ENCODE measurements around the gene ELFN1. TPM values are rescaled to one million over a fixed set of nuclear protein-coding genes. Genes with fewer than 3 reads are reported as not detected.

Gene ELFN1
- total and polyA plus RNA-seq, 2 donors from 2014 or later = 3.5 to 3.8 TPM

DNA sequence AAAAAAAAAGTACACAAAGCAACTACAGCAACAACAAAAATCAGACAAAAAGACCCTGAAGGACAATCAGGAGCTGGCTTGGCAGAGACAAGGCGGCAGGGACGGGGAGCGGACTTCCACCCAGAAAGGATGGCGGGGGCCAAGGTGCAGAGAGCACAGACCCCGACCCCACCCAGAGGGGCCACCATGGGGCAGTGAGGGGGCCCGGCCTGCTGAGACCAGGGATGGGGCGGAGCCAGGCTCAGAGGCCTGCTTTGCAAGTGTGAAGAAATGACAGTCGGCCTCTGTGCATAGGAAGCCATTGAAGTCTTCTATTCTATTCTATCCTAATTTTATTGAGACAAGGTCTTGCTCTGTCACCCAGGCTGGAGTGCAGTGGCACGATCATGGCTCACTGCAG, 82.0 kb downstream of the ELFN1 start:
- Histone ChIP-seq H3K9ac (ENCODE audit: low read length in 3 of 3) (no peak overlapping the region), H3K4me3 (ENCODE audit: low read length in 3 of 3) (no peak overlapping the region), H3K4me1 (ENCODE audit: control insufficient read depth in 2 of 3, insufficient read depth in 2 of 3, low read depth in 1 of 3, low read length in 3 of 3) (no peaks in the 10 kb centered on the region), H3K27me3 (ENCODE audit: control insufficient read depth, insufficient read depth, low read length) (no peaks in the 10 kb centered on the region), H3K36me3 (ENCODE audit: control insufficient read depth in 2 of 3, insufficient read depth in 3 of 3, low read length in 3 of 3) (no peaks in the 10 kb centered on the region), H3K27ac (ENCODE audit: low read depth in 2 of 2, low read length in 2 of 2) (no peak overlapping the region), H3K9me3 (ENCODE audit: control insufficient read depth in 2 of 3, insufficient read depth in 1 of 3, low read length in 3 of 3) (no peaks in the 10 kb centered on the region)
- no peak for FAIRE-seq
- TF ChIP-seq, protein P1, sequence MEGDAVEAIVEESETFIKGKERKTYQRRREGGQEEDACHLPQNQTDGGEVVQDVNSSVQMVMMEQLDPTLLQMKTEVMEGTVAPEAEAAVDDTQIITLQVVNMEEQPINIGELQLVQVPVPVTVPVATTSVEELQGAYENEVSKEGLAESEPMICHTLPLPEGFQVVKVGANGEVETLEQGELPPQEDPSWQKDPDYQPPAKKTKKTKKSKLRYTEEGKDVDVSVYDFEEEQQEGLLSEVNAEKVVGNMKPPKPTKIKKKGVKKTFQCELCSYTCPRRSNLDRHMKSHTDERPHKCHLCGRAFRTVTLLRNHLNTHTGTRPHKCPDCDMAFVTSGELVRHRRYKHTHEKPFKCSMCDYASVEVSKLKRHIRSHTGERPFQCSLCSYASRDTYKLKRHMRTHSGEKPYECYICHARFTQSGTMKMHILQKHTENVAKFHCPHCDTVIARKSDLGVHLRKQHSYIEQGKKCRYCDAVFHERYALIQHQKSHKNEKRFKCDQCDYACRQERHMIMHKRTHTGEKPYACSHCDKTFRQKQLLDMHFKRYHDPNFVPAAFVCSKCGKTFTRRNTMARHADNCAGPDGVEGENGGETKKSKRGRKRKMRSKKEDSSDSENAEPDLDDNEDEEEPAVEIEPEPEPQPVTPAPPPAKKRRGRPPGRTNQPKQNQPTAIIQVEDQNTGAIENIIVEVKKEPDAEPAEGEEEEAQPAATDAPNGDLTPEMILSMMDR (IDR thresholded peaks at IDR 0.05; ENCODE audit: borderline replicate concordance, extremely low read depth, insufficient read depth) = no peak
- intact Hi-C loops (cut with DNase I) = no loop called here
- peak in 2 of 5 donors; percentile 40 to 62 for DNase-seq

DNA sequence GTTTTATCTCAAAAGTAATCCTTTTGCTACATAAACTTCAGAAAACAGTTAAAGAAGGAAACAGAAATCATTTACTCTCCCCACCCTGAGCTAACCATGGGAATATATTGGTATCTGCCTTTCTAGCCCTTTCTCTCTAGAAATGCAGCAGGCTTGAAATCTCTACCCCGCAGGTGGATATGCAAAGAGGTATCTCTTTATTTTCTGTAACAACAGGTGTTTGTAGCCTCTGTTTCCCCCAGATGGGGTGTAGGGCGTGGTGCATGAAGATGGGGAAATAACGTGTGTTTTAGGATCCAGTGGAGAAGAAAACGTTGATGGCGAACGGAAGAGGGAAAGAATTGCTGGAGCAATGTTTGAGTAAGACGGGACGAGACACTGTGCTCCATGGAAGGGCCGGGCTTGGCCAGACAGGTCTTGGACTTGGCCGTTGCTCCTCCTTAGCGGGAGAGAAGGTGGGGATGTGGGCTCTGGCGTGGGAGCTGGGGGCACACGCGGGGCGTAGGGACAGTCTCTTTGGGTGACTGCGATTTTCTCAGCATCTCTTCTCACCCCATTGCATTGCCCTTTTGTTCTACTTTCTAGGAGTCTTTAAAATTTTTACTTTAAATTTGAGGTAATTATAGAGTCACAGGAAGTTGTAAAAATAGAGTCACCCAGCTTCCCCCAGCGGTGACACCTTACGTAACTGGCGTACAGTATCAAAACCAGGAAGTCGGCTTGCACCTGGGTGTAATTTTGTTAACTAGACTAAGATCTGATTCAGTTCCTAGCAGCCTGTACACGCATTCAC, 82.9 kb downstream of the ELFN1 start:
- H3K4me3 ChIP-seq (ENCODE audit: low read length in 3 of 3) = no peak overlapping the region
- H3K4me1 ChIP-seq (ENCODE audit: control insufficient read depth in 2 of 3, insufficient read depth in 2 of 3, low read depth in 1 of 3, low read length in 3 of 3) = no peaks in the 10 kb centered on the region
- H3K27me3 ChIP-seq (ENCODE audit: control insufficient read depth, insufficient read depth, low read length) = no peaks in the 10 kb centered on the region
- no peak overlapping the region for H3K27ac ChIP-seq (ENCODE audit: low read depth in 2 of 2, low read length in 2 of 2)
- intact Hi-C loops (cut with DNase I) = no loop called here
- peak in 2 of 5 donors; percentile 21 to 32 for DNase-seq
- no peak for FAIRE-seq
- TF ChIP-seq, protein P1 (IDR thresholded peaks at IDR 0.05; ENCODE audit: borderline replicate concordance, extremely low read depth, insufficient read depth) = no peak
- H3K36me3 ChIP-seq (ENCODE audit: control insufficient read depth in 2 of 3, insufficient read depth in 3 of 3, low read length in 3 of 3) = no peaks in the 10 kb centered on the region
- H3K9ac ChIP-seq (ENCODE audit: low read length in 3 of 3) = no peak overlapping the region
- H3K9me3 ChIP-seq (ENCODE audit: control insufficient read depth in 2 of 3, insufficient read depth in 1 of 3, low read length in 3 of 3) = no peaks in the 10 kb centered on the region

DNA sequence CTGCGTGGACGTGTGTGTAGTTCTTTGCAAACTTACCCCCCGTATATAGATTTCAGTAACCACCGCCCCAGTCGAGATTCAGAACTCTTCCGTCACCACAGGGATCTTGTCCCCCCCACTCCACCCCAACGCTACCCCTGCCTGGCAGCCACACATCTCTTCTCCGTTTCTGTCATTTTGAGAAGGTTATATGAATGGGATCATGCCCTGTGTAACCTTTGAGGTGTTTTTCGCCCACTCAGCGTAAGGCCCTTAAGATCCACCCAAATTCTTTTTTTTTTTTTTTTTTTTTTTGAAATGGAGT, 83.4 kb downstream of the ELFN1 start:
- intact Hi-C loops (cut with DNase I) = no loop called here
- no peaks in the 10 kb centered on the region for H3K27me3 ChIP-seq (ENCODE audit: control insufficient read depth, insufficient read depth, low read length)
- no peak for DNase-seq

More for the DNA sequence above, 83.4 kb downstream of the ELFN1 start:
- Histone ChIP-seq H3K36me3 (ENCODE audit: control insufficient read depth in 2 of 3, insufficient read depth in 3 of 3, low read length in 3 of 3) (no peaks in the 10 kb centered on the region), H3K9ac (ENCODE audit: low read length in 3 of 3) (no peak overlapping the region), H3K4me3 (ENCODE audit: low read length in 3 of 3) (no peak overlapping the region), H3K9me3 (ENCODE audit: control insufficient read depth in 2 of 3, insufficient read depth in 1 of 3, low read length in 3 of 3) (no peaks in the 10 kb centered on the region), H3K27ac (ENCODE audit: low read depth in 2 of 2, low read length in 2 of 2) (no peak overlapping the region), H3K4me1 (ENCODE audit: control insufficient read depth in 2 of 3, insufficient read depth in 2 of 3, low read depth in 1 of 3, low read length in 3 of 3) (no peaks in the 10 kb centered on the region)
- TF ChIP-seq, protein P1 (IDR thresholded peaks at IDR 0.05; ENCODE audit: borderline replicate concordance, extremely low read depth, insufficient read depth) = no peak
- no peak for FAIRE-seq

Data from kidney (tissue), 14 donors.